HEK293 (cell line): ENCODE results near the gene NRN1L.

Source experiments
- CTCF ChIP-seq: fragments of 450-650 bp; formaldehyde crosslinking; IDR thresholded peaks from 2 replicates; pipeline ENCODE4 v1.5.1; 2016; ENCODE audit warnings: missing biosample characterization, missing genetic modification characterization
- KLF8 ChIP-seq: fragments of 450-650 bp; formaldehyde crosslinking; IDR thresholded peaks from 2 replicates; pipeline ENCODE4 v1.5.1; 2016; ENCODE audit warnings: missing biosample characterization, missing genetic modification characterization
- SP2 ChIP-seq: fragments of 450-650 bp; formaldehyde crosslinking; IDR thresholded peaks from 2 replicates; pipeline ENCODE4 v1.5.1; 2016; ENCODE audit warnings: missing biosample characterization, missing genetic modification characterization
- TCF7L2 ChIP-seq: IDR thresholded peaks from 2 replicates; pipeline ENCODE4 v1.6.1; 2011; ENCODE audit warnings: low read depth, mild to moderate bottlenecking, inconsistent platforms, low read length, moderate library complexity, borderline replicate concordance
- ZBTB11 ChIP-seq: fragments of 450-650 bp; formaldehyde crosslinking; conservative IDR thresholded peaks from 2 replicates; pipeline ENCODE4 v1.5.1; 2016; ENCODE audit warnings: low read depth, missing biosample characterization, missing genetic modification characterization
- ZFP3 ChIP-seq: fragments of 450-650 bp; formaldehyde crosslinking; IDR thresholded peaks from 2 replicates; pipeline ENCODE4 v1.5.1; 2016; ENCODE audit warnings: low read depth, missing biosample characterization, missing genetic modification characterization
- ZFP37 ChIP-seq: fragments of 450-650 bp; formaldehyde crosslinking; IDR thresholded peaks from 2 replicates; pipeline ENCODE4 v1.5.1; 2016; ENCODE audit warnings: missing biosample characterization, missing genetic modification characterization
- ZNF138 ChIP-seq: fragments of 450-650 bp; formaldehyde crosslinking; IDR thresholded peaks from 2 replicates; pipeline ENCODE4 v1.5.1; 2016; ENCODE audit warnings: missing biosample characterization, missing genetic modification characterization, borderline replicate concordance
- ZNF146 ChIP-seq: fragments of 450-650 bp; formaldehyde crosslinking; IDR thresholded peaks from 2 replicates; pipeline ENCODE4 v1.5.1; 2016; ENCODE audit warnings: missing biosample characterization, missing genetic modification characterization
- ZNF521 ChIP-seq: fragments of 450-650 bp; formaldehyde crosslinking; IDR thresholded peaks from 2 replicates; pipeline ENCODE4 v1.5.1; 2017; ENCODE audit warnings: missing biosample characterization, mild to moderate bottlenecking, missing genetic modification characterization
- TF ChIP-seq, protein P1 (sequence below): fragments of 450-650 bp; formaldehyde crosslinking; IDR thresholded peaks from 2 replicates; pipeline ENCODE4 v1.5.1; 2016; ENCODE audit warnings: missing biosample characterization, missing genetic modification characterization

GRCh38 chr16:67872131-67872630 lies 12.5 kb upstream of the NRN1L start:
- TF ChIP-seq ZBTB11 (tag by site-specific recombination) (no peak), TCF7L2 (no peak), ZFP37 (tag by site-specific recombination) (no peak), CTCF (no peak), ZNF138 (tag by site-specific recombination) (no peak), KLF8 (no peak), ZNF521 (tag by site-specific recombination) (no peak), SP2 (tag by site-specific recombination) (no peak), ZFP3 (tag by site-specific recombination) (no peak), ZNF146 (no peak)
- TF ChIP-seq, protein P1, sequence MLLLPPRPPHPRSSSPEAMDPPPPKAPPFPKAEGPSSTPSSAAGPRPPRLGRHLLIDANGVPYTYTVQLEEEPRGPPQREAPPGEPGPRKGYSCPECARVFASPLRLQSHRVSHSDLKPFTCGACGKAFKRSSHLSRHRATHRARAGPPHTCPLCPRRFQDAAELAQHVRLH (tag by site-specific recombination): no peak
